Measurements from ENCODE around the gene DKK1.

Gene DKK1, protein sequence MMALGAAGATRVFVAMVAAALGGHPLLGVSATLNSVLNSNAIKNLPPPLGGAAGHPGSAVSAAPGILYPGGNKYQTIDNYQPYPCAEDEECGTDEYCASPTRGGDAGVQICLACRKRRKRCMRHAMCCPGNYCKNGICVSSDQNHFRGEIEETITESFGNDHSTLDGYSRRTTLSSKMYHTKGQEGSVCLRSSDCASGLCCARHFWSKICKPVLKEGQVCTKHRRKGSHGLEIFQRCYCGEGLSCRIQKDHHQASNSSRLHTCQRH

DNA sequence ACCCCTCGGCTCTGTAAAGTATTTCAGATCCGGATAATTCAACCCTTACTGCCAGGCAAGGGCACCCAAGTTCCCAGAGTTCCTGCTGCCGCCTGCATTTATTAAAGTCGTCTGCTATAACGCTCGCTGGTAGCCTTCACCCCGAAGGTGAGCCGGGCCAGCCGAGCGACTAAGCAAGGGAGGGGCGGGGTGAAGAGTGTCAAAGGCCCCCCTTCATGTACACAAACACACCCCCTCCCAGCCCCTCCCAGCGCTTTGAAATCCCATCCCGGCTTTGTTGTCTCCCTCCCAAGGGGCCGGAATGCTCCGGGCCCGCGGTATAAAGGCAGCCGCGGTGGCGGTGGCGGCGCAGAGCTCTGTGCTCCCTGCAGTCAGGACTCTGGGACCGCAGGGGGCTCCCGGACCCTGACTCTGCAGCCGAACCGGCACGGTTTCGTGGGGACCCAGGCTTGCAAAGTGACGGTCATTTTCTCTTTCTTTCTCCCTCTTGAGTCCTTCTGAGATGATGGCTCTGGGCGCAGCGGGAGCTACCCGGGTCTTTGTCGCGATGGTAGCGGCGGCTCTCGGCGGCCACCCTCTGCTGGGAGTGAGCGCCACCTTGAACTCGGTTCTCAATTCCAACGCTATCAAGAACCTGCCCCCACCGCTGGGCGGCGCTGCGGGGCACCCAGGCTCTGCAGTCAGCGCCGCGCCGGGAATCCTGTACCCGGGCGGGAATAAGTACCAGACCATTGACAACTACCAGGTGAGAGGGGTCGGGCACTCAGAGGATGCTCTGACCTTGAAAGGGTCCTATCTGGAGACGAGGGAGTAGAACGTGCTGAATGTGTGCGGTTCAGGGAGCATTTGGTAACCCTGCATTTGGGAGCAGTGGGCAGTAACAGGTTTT is at the start of gene DKK1:
Gene DKK1, plus strand, starts transcription at position 349 of the 889 bp plus-strand sequence. Its CDS starts 154 bp downstream, at position 503.
- DNase-seq (ENCODE audit: low read depth): peak; percentile 83
- TF ChIP-seq, protein P1, sequence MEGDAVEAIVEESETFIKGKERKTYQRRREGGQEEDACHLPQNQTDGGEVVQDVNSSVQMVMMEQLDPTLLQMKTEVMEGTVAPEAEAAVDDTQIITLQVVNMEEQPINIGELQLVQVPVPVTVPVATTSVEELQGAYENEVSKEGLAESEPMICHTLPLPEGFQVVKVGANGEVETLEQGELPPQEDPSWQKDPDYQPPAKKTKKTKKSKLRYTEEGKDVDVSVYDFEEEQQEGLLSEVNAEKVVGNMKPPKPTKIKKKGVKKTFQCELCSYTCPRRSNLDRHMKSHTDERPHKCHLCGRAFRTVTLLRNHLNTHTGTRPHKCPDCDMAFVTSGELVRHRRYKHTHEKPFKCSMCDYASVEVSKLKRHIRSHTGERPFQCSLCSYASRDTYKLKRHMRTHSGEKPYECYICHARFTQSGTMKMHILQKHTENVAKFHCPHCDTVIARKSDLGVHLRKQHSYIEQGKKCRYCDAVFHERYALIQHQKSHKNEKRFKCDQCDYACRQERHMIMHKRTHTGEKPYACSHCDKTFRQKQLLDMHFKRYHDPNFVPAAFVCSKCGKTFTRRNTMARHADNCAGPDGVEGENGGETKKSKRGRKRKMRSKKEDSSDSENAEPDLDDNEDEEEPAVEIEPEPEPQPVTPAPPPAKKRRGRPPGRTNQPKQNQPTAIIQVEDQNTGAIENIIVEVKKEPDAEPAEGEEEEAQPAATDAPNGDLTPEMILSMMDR (conservative IDR thresholded peaks at IDR 0.05; ENCODE audit: low read length): peak; percentile 81
- H3K4me3 ChIP-seq (ENCODE audit: low read length): peak within 1 kb of the TSS; percentile 78

DNA sequence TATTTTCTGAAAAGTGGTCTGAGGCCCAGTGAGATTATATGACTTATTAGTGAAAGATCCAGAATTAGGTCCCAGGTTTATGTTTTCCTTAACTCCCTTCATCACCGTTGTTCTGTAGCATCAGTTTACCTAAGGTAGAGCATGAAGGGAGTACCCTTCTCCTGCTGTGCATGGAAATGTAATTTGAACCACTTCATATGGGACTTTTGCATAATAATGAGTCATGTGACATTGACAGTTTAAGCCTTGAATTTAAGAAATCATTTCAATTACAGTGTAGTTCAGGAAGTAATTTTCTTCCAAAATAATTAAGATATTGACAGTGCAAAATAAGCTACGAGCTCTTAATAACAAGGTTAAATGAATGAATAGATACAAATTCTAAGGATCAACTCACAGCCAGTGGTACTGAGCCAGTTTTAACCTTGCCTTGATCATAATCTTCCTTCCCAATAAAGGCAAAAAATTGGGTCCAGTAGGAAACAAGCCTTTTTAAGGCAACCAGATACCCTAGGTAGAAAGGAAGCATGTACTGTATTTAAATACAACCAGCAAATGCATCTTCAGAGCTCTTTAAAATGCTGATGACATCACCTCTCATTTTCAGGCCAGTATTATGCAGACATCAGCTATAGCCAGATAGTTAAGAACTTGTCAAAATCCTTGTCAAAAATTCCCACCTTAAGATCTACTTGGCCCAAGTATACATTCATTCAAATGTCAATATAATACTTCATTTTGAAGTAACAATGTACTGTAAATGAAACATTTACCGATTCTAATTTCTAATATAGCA is 48.8 kb upstream of the DKK1 start:
- no peak for DNase-seq (ENCODE audit: low read depth)
- TF ChIP-seq, protein P1 (conservative IDR thresholded peaks at IDR 0.05; ENCODE audit: low read length): no peak
- no peak overlapping the region for H3K4me3 ChIP-seq (ENCODE audit: low read length)

DNA sequence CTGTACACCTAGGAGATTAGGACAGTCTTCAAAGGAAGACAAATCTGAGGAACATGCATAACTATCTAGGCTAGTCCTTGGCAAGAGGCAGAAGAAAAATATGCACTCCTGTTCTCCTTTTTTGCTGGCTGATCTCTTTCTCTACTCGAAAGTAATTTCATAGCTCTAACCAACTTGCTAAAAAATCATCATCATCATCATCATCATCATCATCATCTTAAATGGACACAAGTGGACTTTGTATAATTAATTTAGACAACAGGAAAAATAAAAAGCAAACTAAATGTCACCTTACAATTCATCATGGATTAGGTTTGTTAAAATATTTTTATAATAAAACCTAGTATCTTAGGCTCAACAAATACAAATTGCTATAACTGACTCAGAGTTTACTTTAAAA is 47.2 kb upstream of the DKK1 start:
- no peak overlapping the region for H3K4me3 ChIP-seq (ENCODE audit: low read length)
- no peak for DNase-seq (ENCODE audit: low read depth)
- TF ChIP-seq, protein P1 (conservative IDR thresholded peaks at IDR 0.05; ENCODE audit: low read length): no peak

DNA sequence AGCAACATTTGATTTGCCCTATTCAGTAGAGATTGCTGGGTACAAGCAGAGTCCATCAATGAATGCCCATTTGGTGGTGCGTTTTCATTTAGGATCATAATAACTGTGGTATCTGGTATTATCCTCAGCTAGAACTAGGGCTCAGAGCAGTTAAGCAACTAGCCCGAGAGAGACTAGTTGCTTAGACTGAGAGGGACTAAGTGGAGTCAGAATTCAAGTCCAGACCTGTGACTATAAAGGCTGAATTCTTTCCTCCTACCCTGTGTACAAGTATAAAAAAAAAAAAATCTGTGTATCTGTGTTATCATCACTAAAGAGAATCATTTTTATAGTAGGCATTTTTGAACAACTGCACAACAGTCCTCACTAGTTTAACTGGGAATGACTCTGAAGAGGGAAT is 45.3 kb upstream of the DKK1 start:
- TF ChIP-seq, protein P1 (conservative IDR thresholded peaks at IDR 0.05; ENCODE audit: low read length): no peak
- H3K4me3 ChIP-seq (ENCODE audit: low read length): no peak overlapping the region
- DNase-seq (ENCODE audit: low read depth): no peak

DNA sequence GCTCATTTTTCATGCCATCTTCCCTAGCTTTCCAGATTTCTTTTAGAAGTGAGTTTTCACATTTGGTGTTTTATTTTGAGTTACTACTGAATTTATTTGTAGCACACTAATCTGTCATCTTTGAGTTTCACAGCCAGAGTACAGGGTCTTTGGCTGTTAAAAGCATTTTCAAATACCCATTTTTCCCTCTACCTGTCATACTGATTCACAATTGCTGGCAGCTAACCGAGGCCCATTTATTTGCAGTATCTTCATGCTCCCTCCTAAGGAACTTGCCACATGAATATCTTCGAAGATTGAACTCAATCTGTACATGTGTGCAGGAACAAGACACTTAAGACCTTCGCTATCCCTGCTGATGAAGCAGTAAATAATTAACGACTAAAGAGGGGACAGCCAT is 44.8 kb upstream of the DKK1 start:
- no peak for DNase-seq (ENCODE audit: low read depth)
- TF ChIP-seq, protein P1 (conservative IDR thresholded peaks at IDR 0.05; ENCODE audit: low read length): no peak
- no peak overlapping the region for H3K4me3 ChIP-seq (ENCODE audit: low read length)

DNA sequence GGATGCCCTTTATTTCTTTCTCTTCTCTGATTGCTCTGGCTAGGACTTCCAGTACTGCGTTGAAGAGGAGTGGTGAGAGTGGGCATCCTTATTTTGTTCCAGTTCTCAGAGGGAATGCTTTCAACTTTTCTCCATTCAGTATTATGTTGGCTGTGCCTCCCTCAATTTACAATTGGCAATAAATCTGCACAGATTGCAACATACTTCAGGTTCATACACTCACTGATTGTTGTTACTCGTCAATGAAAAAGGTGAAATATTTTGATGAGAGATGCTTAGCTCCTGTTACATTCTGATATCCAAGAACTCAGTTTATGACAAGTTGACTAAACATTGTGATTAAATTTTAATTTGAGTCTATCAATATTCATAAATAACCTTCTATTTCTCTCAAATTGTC is 37.9 kb upstream of the DKK1 start:
- TF ChIP-seq, protein P1 (conservative IDR thresholded peaks at IDR 0.05; ENCODE audit: low read length): no peak
- no peak overlapping the region for H3K4me3 ChIP-seq (ENCODE audit: low read length)
- DNase-seq (ENCODE audit: low read depth): no peak

All from AG10803 (cell line).